GM12875 (cell line): ENCODE data around the gene RIC1.
A peak's percentile ranks its signal among the peaks of the same experiment; 100 is the strongest.
"Not testable (repeated sequence)": the region's sequence is repeated elsewhere in the genome, so short reads cannot be mapped to it uniquely, and the experiment has no call there.

ENCODE experiments used
- H3K4me3 ChIP-seq: one replicate; pipeline ENCODE4 v1.5.1; 2011; ENCODE audit warnings: low read depth, low read length, control low read depth
- TF ChIP-seq, protein P1 (sequence below): IDR thresholded peaks from 2 replicates; pipeline ENCODE4 v1.5.1; 2011; ENCODE audit warnings: low read depth, mild to moderate bottlenecking, control low read depth, inconsistent platforms, low read length, moderate library complexity, borderline replicate concordance; ENCODE audit not compliant: insufficient read depth

RIC1 gene

DNA sequence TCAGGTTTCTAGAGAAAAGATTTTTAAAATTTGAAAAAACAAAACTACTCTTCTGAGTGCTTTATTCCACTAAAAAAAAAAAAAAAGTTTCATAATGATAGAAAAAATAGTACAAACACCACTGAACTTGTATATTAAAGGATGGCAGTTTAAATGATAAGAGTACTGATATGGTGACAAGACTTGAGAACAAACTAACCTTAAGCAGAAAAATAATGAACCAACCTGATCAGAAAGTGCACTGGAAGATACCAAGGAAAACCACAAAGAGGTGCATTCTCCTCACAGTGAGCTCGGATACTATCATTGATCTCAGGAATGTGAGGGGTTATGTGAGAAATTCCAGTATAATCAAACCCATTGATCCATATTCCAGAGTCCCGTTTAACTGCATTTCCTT lies 169.7 kb downstream of the RIC1 start:
- TF ChIP-seq, protein P1, sequence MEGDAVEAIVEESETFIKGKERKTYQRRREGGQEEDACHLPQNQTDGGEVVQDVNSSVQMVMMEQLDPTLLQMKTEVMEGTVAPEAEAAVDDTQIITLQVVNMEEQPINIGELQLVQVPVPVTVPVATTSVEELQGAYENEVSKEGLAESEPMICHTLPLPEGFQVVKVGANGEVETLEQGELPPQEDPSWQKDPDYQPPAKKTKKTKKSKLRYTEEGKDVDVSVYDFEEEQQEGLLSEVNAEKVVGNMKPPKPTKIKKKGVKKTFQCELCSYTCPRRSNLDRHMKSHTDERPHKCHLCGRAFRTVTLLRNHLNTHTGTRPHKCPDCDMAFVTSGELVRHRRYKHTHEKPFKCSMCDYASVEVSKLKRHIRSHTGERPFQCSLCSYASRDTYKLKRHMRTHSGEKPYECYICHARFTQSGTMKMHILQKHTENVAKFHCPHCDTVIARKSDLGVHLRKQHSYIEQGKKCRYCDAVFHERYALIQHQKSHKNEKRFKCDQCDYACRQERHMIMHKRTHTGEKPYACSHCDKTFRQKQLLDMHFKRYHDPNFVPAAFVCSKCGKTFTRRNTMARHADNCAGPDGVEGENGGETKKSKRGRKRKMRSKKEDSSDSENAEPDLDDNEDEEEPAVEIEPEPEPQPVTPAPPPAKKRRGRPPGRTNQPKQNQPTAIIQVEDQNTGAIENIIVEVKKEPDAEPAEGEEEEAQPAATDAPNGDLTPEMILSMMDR, result no peak
- no peak overlapping the region for H3K4me3 ChIP-seq

DNA sequence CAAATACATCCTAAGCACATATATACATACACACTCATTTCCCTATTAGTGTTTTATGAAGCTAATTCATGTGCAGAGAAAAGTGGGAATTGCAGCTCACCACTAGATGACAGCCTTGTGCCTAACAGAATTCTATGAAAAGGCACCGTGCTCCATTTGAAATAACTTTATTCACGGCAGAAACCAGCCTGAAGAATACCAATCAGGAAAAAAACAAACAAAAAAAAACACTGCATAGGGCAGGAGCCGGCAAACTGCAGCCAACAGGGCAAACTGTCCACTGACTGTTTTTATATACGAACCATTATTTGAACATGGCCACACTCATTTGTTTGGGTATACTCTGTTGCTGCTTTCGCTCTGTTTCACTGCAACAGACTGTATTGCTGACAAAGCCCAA lies 170.4 kb downstream of the RIC1 start:
- no peak overlapping the region for H3K4me3 ChIP-seq
- TF ChIP-seq, protein P1, result peak; percentile 54; the same call in 1 of the 2 replicates

DNA sequence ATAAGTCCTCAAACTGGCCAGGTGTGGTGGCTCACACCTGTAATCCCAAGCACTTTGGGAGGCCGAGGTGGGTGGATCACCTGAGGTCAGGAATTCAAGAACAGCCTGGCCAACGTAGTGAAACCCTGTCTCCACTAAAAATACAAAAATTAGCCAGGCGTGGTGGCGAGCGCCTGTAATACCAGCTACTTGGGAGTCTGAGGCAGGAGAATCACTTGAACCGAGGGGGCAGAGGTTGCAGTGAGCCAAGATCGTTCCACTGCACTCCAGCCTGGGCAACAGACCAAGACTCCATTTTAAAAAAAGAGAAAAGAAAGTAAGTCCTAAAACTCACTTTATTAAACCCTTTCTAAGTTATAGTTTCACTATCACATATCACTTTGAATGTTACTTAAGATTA lies 171.5 kb downstream of the RIC1 start:
- H3K4me3 ChIP-seq, result not testable (repeated sequence)

DNA sequence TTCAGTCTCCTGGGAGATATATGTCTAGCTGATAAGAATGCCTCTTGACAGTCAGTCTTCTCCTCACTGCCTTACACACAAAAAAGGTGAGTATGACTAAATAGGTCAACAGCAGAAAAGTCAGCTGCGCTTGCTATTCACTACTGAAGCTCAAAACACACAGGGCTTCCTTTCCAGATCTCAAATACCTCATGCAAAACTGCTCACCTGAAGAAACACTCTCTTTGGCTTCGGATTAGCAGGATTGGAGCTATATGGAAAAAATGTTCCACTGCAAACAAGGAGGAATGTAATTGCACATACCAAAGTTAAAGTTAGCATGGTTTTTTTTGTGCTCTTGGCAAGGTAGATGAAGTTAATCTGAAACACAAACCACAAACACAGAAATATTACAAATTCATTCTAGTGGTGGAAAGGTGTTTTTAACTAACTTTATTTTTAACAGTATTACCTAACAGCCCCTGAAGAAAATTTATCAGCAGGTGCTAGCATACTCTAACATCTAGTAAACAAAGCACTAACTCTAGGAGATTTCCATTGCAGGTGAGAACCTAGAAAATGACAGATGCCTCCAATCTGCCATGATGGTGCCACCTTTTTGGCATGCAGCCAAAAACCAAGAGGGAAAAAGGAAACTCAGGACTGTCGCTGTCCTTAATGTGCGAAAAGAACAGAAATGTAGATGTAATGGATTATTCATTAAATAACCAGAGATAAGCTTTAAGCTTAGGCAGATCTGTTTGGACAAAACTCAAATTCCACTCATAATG lies 172.2 kb downstream of the RIC1 start:
- H3K4me3 ChIP-seq, result no peak overlapping the region
- TF ChIP-seq, protein P1, result no peak

DNA sequence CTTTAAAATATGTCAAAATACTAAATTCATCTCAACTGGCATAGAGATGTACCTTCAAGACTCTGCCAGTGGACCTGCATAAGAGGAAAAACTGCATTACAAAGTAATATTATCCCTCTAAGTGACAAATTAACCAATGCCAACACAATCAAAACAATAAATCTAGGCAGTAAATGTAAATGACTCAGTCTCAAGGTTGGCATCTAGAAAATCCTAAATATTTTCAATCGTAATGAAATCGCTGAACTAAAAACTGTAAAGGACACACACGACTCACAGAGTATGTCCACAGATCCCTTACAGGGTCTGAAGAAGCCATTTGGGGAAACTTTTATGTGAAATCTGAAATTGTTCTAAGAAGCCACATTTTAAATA lies 172.8 kb downstream of the RIC1 start:
- H3K4me3 ChIP-seq, result no peak overlapping the region
- TF ChIP-seq, protein P1, result no peak

DNA sequence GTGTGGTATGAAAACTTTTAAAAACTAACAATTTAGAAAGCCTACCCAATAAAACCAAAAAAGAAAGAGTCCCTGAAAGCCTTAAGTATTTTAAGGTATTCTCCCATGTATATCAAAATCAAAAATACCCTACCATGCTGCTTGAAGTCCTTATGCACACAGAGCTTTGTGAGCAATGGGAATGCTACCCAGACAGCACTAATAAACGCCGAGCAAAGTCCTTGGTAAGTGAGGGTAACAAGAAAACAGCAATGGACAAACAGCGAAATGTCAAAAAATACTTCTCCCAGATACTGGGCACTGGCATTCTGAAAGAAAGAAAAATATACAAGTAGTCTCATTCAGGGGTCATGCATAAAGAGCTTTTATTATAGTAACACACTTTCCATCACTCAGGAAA lies 176.6 kb downstream of the RIC1 start:
- H3K4me3 ChIP-seq, result no peak overlapping the region
- TF ChIP-seq, protein P1, result no peak

DNA sequence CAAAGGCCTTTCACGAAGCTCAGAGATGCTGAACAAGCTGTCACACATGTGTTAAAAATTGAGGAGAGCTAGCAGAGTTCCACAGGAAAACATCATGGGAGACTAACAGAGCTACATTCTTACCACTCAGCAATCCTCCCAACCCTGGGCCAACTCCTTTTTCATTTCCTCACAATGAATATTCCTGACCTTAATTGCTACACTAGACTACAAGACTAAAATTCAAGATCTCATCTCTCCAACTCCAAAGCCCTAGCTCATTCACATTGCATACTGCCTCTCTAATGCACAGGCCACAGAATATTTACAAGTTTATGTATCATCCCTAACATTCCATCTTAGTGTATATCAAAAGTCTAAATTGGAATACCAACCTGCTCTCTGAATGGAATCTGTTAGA lies 182.8 kb downstream of the RIC1 start:
- TF ChIP-seq, protein P1, result no peak
- no peak overlapping the region for H3K4me3 ChIP-seq
